HFF-Myc (cell line): ENCODE data around the gene GFOD1.

Experiments used
- DNase-seq: peaks from one replicate; pipeline ENCODE4 v3.0.0-alpha.2; 2011; ENCODE audit warnings: low read depth; ENCODE audit errors: extremely low read depth
- H3K4me3 ChIP-seq: replicated peaks from 2 replicates; pipeline ENCODE4 v1.5.1; 2011; ENCODE audit warnings: low read depth, mild to moderate bottlenecking, control low read depth, low read length
- TF ChIP-seq, protein P1 (sequence below): IDR thresholded peaks from 2 replicates; pipeline ENCODE4 v1.5.1; 2012; ENCODE audit warnings: mild to moderate bottlenecking, low read depth, low read length, control low read depth; ENCODE audit errors: missing control alignments

Gene GFOD1, protein sequence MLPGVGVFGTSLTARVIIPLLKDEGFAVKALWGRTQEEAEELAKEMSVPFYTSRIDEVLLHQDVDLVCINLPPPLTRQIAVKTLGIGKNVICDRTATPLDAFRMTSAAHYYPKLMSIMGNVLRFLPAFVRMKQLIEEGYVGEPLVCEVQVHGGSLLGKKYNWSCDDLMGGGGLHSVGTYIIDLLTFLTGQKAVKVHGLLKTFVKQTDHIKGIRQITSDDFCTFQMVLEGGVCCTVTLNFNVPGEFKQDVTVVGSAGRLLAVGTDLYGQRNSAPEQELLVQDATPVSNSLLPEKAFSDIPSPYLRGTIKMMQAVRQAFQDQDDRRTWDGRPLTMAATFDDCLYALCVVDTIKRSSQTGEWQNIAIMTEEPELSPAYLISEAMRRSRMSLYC

GRCh38 chr6:13487122-13488014 is at the start of gene GFOD1:
GFOD1 (minus strand) TSS chr6:13487600; CDS start chr6:13486890, 710 bp downstream.
- peak within 1 kb of the TSS; percentile 75 for H3K4me3 ChIP-seq
- TF ChIP-seq, protein P1, sequence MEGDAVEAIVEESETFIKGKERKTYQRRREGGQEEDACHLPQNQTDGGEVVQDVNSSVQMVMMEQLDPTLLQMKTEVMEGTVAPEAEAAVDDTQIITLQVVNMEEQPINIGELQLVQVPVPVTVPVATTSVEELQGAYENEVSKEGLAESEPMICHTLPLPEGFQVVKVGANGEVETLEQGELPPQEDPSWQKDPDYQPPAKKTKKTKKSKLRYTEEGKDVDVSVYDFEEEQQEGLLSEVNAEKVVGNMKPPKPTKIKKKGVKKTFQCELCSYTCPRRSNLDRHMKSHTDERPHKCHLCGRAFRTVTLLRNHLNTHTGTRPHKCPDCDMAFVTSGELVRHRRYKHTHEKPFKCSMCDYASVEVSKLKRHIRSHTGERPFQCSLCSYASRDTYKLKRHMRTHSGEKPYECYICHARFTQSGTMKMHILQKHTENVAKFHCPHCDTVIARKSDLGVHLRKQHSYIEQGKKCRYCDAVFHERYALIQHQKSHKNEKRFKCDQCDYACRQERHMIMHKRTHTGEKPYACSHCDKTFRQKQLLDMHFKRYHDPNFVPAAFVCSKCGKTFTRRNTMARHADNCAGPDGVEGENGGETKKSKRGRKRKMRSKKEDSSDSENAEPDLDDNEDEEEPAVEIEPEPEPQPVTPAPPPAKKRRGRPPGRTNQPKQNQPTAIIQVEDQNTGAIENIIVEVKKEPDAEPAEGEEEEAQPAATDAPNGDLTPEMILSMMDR = peak; percentile 7
- DNase-seq = no peak

DNA sequence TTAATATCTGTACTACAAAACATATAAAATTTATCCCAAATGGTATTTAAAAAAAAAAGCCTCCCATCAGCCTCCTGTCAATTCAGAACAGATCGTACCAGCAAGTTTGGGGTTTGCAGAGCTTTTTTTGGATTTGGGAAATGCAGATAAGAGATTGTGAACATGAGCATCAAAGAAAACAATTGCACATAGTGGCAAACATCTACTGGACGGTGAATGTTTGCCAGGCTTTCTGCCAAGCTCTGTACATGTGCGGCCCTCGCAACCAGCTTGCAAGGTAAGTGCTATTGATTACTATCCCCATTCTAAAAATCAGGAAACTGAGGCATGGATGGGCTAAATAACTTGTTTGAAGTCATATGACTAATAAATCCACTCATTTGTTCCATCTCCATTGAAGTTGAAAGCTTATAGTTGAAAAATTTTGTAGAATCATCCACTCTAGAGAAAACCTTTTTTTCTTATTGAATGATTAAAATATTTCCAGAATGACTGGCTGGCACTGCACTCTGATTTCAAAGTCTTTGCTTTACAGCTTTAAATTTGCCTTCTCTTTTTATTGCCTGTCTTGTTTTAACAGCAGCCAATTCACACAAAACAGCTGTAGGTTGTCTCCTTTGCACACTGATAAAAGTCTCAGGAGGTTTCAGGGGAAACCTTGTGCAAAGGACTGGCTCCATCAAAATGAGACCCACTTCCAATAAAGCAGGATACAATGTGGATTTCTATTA is 49.6 kb upstream of the GFOD1 start:
- TF ChIP-seq, protein P1 = no peak
- DNase-seq = no peak
- no peak overlapping the region for H3K4me3 ChIP-seq

DNA sequence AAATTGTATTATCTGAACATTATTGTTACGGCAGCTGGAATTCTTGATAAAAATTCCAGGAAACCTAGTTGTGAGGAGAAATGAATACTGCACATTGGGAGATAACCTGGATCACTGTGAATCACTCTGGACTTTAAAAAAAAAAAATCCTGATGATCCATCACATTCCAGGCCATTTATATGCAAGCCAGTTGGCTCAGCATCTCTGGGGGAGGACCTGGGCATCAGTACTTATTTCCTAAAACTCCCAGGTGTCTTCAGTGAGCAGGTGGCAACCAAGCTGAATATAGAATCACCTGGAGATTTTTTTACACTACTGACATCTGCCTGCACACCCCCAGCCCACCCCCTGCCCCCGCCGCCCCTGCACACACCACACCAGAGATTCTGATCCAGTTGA is 47.9 kb upstream of the GFOD1 start:
- TF ChIP-seq, protein P1 = no peak
- no peak for DNase-seq
- H3K4me3 ChIP-seq = no peak overlapping the region

GRCh38 chr6:13534536-13534935 is 47.1 kb upstream of the GFOD1 start:
- TF ChIP-seq, protein P1 = no peak
- DNase-seq = no peak
- H3K4me3 ChIP-seq = no peak overlapping the region

- no peak overlapping the region for H3K4me3 ChIP-seq
- TF ChIP-seq, protein P1 = no peak
- no peak for DNase-seq
Measured at GRCh38 chr6:13531956-13532355, 44.6 kb upstream of the GFOD1 start.

DNA sequence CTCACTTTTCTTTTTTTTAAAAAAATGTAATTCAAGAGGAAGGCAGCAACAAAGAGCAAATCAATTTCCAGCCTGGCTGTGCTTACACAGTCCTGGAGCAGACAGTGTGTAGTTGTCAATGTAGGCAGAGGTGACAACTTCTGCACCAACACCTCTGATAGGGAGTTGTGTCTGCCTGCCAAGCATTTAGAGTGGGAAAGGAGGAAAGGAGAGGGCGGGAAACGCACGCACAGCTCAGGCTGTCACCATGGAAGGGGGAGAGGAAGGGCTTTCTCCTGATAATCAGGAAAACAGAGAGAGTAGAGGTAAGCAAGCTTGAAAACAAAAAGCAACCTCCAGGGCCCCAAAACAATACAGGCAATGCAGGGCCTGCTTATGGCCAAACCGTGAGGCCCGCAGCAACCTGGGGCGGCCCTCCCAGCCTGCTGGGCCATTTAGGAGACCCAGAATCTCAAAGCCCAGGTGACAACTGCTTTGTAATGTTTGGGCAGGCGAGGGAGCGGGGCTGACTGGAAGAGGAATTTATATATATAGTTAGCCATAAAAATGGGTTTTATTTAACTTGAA is 41.5 kb upstream of the GFOD1 start:
- H3K4me3 ChIP-seq = no peak overlapping the region
- DNase-seq = no peak
- TF ChIP-seq, protein P1 = no peak
